K562 (cell line): ENCODE measurements around the gene ADAM22. TPM values are rescaled to one million over a fixed set of nuclear protein-coding genes. Genes with fewer than 3 reads are reported as not detected.

Source experiments
- ATAC-seq: fragments of 200-7000 bp; cut with Tn5 transposase; 3 replicates; pipeline ENCODE4 v1.9.1; 2020; ENCODE audit warnings: moderate library complexity
- BruUV-seq: library from RNA; stranded (reverse); fragments of 400-500 nt; replicated peaks from 2 replicates; lab custom pipeline; 2021; lab: Mats Ljungman, UMichigan
- CTCF ChIA-PET: fragments of 300-600 bp; formaldehyde crosslinking; extraction: SDS; loops from one replicate; lab custom pipeline; 2021; ENCODE audit warnings: low intra/inter-chr PET ratio; lab: Yijun Ruan, JAX
- POLR2A ChIA-PET: fragments of 300-600, 350-650 bp; sonication (Branson Sonifier 250); formaldehyde crosslinking; extraction: SDS; loops from one replicate; lab custom pipeline; 2021; ENCODE audit warnings: antibody characterized with exemption, inconsistent platforms; lab: Yijun Ruan, JAX
- DNase-seq, 4 experiments: peaks; one replicate each; pipeline versions ENCODE4 v3.0.0 to v3.0.0-alpha.2; 2011 to 2018; ENCODE audit warnings: low spot score in 3 of 4, mixed read lengths in 3 of 4; ENCODE audit errors: extremely low read depth in 1 of 4
- FAIRE-seq: peaks from 2 replicates; lab custom pipeline; 2011; peaks lifted over from hg19 to GRCh38; lab: Jason Lieb, UNC
- H2AFZ ChIP-seq: 2 replicates; pipeline ENCODE4 v1.6.0; 2011; ENCODE audit warnings: low read depth, low read length, control low read depth, inconsistent platforms
- H3K27ac ChIP-seq: fragments of 200-600 bp; 3 replicates; pipeline ENCODE4 v1.8.0; 2011; ENCODE audit warnings: low read depth, mild to moderate bottlenecking, control low read depth, inconsistent platforms, low read length, moderate library complexity, mixed read lengths; ENCODE audit errors: extremely low read depth
- H3K27me3 ChIP-seq, 2 experiments: fragments of 300-600 bp in 1 of 2; 2 replicates in 1 of 2; 3 replicates in 1 of 2; pipeline versions ENCODE4 v1.6.0 to v1.8.0; 2011; ENCODE audit warnings: inconsistent platforms in 2 of 2, low read length in 2 of 2, mild to moderate bottlenecking in 1 of 2, mixed read lengths in 1 of 2, moderate library complexity in 1 of 2; ENCODE audit not compliant: control insufficient read depth in 2 of 2, insufficient read depth in 2 of 2
- H3K36me3 ChIP-seq: fragments of 300-600 bp; 3 replicates; pipeline ENCODE4 v1.8.0; 2011; ENCODE audit warnings: mild to moderate bottlenecking, low read length, inconsistent platforms; ENCODE audit not compliant: control insufficient read depth, insufficient read depth
- H3K4me1 ChIP-seq, 2 experiments: fragments of 200-600 bp in 1 of 2; replicated peaks in 1 of 2; 2 replicates in 1 of 2; 3 replicates in 1 of 2; pipeline versions ENCODE4 v1.5.1 to v1.8.0; 2011; ENCODE audit warnings: inconsistent platforms in 2 of 2, low read length in 2 of 2, mild to moderate bottlenecking in 1 of 2, mixed read lengths in 1 of 2, moderate library complexity in 1 of 2; ENCODE audit not compliant: control insufficient read depth in 2 of 2, insufficient read depth in 2 of 2
- H3K4me2 ChIP-seq: 2 replicates; pipeline ENCODE4 v1.6.1; 2011; ENCODE audit warnings: low read length, control low read depth, inconsistent platforms, mixed read lengths; ENCODE audit not compliant: insufficient read depth
- H3K4me3 ChIP-seq: fragments of 200-600 bp; sonication (generic), shearing (Covaris generic); 2 replicates; pipeline ENCODE4 v1.5.1; 2016; ENCODE audit warnings: control low read depth, inconsistent platforms
- H3K79me2 ChIP-seq: fragments of 200-600 bp; 3 replicates; pipeline ENCODE4 v1.8.0; 2011; ENCODE audit warnings: low read length, inconsistent platforms; ENCODE audit not compliant: control insufficient read depth, insufficient read depth
- H3K9ac ChIP-seq, 2 experiments: 2 replicates each; pipeline versions ENCODE4 v1.6.0 to v1.6.1; 2011; ENCODE audit warnings: low read depth in 2 of 2, low read length in 2 of 2, control low read depth in 1 of 2, inconsistent platforms in 1 of 2, mild to moderate bottlenecking in 1 of 2, mixed read lengths in 1 of 2; ENCODE audit not compliant: insufficient read depth in 1 of 2
- H3K9me1 ChIP-seq: one replicate; pipeline ENCODE4 v1.6.0; 2011; ENCODE audit warnings: inconsistent platforms, mild to moderate bottlenecking, low read length, moderate library complexity; ENCODE audit not compliant: control insufficient read depth, insufficient read depth
- H3K9me3 ChIP-seq: replicated peaks from 2 replicates; pipeline ENCODE4 v1.5.1; 2011; ENCODE audit warnings: low read depth, low read length, inconsistent platforms; ENCODE audit not compliant: control insufficient read depth, insufficient read depth
- H4K20me1 ChIP-seq: replicated peaks from 2 replicates; pipeline ENCODE4 v1.6.1; 2011; ENCODE audit warnings: low read length, inconsistent platforms, mixed read lengths; ENCODE audit not compliant: control insufficient read depth, insufficient read depth
- CAMTA2 ChIP-seq: fragments of 250-450 bp; sonication (Bioruptor Pico); conservative IDR thresholded peaks from 2 replicates; pipeline ENCODE4 v1.5.1; 2022
- MCM3 ChIP-seq: fragments of 450-650 bp; IDR thresholded peaks from 2 replicates; pipeline ENCODE4 v1.6.1; 2016
- ZNF311 ChIP-seq: fragments of 250-450 bp; sonication (Bioruptor Pico); IDR thresholded peaks from 2 replicates; pipeline ENCODE4 v1.4.0; 2020; ENCODE audit warnings: mild to moderate bottlenecking, moderate library complexity
- ZNF830 ChIP-seq: fragments of 250-450 bp; sonication (Bioruptor Pico); IDR thresholded peaks from 2 replicates; pipeline ENCODE4 v1.5.0; 2021; ENCODE audit warnings: mild to moderate bottlenecking
- WGBS: fragments of 100-300 bp; shearing (Covaris generic); methylation state at CpG from one replicate; pipeline ENCODE4 v1.1.6; 2016; ENCODE audit warnings: low coverage, mixed read lengths; ENCODE audit not compliant: insufficient coverage; ENCODE audit errors: missing lambda C conversion rate; 5-methylcytosine and 5-hydroxymethylcytosine counted together
- in situ Hi-C: fragments of 300-500 bp; cut with MboI; formaldehyde crosslinking; loops from 4 replicates; pipeline ENCODE4 v1.15.0; 2018; ENCODE audit warnings: inconsistent platforms, mixed read lengths
- intact Hi-C: fragments of 100-400 bp; cut with micrococcal nuclease; formaldehyde crosslinking; loops from 2 replicates; pipeline ENCODE4 v1.14.2; 2022
- polyA plus RNA-seq, 8 experiments: library from polyadenylated mRNA; depleted of rRNA in 4 of 8; stranded (reverse) in 5 of 8; unstranded in 3 of 8; fragments of >200 nt; fragmentation: Nextera tagmentation in 2 of 8; fragmentation: Illumina TruSeq in 1 of 8; extraction: Ambion mirVana in 2 of 8; extraction: Trizol in 1 of 8; gene quantifications; 2 replicates each; pipeline versions ENCODE4 v1.2.1 to v1.2.3, GENCODE V29; 2011 to 2014; ENCODE audit warnings: inconsistent platforms in 1 of 8, missing spikeins in 1 of 8
- total RNA-seq, 7 experiments: library from RNA; depleted of rRNA in 6 of 7; stranded (reverse); fragments of >200 nt in 6 of 7; fragmentation: Illumina TruSeq in 2 of 7; extraction: Trizol in 2 of 7; gene quantifications; 2 replicates each; pipeline versions ENCODE4 v1.2.1 to v1.2.3, GENCODE V29; 2011 to 2021; ENCODE audit warnings: low replicate concordance in 1 of 7
- TF ChIP-seq, protein P1 (sequence below), 2 experiments: IDR thresholded peaks; 2 replicates each; pipeline ENCODE4 v1.6.1; 2012; ENCODE audit warnings: improper control_type of control experiment in 2 of 2, low read depth in 2 of 2, low read length in 2 of 2, borderline replicate concordance in 1 of 2

Gene ADAM22
- total and polyA plus RNA-seq, 9 of the 15 experiments (the other 6 are each of a cell fraction or from before 2014, with no cell fraction given): 0.01 to 0.58 (median 0.18) TPM

DNA sequence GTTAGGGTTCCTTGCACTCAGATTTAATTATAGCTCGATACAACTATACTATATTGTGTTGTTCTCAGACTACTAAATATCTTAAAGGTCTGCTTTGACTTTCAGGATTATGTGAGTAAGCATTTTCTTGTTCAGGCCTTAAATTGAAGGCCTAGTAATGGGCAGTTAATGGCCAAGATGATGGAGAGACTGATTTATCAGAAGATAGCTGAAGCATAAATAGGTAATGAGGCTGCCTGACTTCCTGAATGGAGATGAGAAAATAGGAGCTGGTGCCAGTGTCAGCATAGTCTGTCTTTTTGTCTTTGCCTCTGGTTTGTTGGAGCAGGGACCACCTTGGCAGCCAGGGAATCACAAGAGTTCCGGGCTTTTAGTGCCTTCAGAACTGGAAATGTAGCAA lies 32.2 kb downstream of the ADAM22 start:
- no peaks in the 10 kb centered on the region for H3K36me3 ChIP-seq
- ChIA-PET POLR2A (interaction anchor here (0.6 kb wide), 1 partner anchor 453 kb away, joined by 3 read pairs; no protein-coding TSS in a partner anchor), CTCF (no interaction called here)
- 2% methylated on average over 2 of the region's 2 CpGs for WGBS
- no peak for FAIRE-seq
- H3K9ac ChIP-seq: no peak overlapping the region
- H2AFZ ChIP-seq: no peak overlapping the region
- no peak overlapping the region for H3K27ac ChIP-seq
- no peak for DNase-seq
- intact Hi-C loops (no loop called here), in situ Hi-C loops (no loop called here)
- H3K4me2 ChIP-seq: no peak overlapping the region
- no peaks in the 10 kb centered on the region for H3K9me3 ChIP-seq
- BruUV-seq: no TSS peak
- no peak overlapping the region for H3K4me3 ChIP-seq
- ATAC-seq: no peak
- H3K79me2 ChIP-seq: no peaks in the 10 kb centered on the region
- H3K9me1 ChIP-seq: no peaks in the 10 kb centered on the region
- TF ChIP-seq MCM3: no peak
- TF ChIP-seq, protein P1, sequence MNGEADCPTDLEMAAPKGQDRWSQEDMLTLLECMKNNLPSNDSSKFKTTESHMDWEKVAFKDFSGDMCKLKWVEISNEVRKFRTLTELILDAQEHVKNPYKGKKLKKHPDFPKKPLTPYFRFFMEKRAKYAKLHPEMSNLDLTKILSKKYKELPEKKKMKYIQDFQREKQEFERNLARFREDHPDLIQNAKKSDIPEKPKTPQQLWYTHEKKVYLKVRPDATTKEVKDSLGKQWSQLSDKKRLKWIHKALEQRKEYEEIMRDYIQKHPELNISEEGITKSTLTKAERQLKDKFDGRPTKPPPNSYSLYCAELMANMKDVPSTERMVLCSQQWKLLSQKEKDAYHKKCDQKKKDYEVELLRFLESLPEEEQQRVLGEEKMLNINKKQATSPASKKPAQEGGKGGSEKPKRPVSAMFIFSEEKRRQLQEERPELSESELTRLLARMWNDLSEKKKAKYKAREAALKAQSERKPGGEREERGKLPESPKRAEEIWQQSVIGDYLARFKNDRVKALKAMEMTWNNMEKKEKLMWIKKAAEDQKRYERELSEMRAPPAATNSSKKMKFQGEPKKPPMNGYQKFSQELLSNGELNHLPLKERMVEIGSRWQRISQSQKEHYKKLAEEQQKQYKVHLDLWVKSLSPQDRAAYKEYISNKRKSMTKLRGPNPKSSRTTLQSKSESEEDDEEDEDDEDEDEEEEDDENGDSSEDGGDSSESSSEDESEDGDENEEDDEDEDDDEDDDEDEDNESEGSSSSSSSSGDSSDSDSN (IDR thresholded peaks at IDR 0.05; ENCODE audit: borderline replicate concordance in 1 of 2, low read depth in 2 of 2, low read length in 2 of 2): no peak
- no peak for TF ChIP-seq CAMTA2 (CRISPR knock-in tag)
- TF ChIP-seq ZNF830 (CRISPR knock-in tag): no peak
- no peak for TF ChIP-seq ZNF311 (CRISPR knock-in tag)
- no peaks in the 10 kb centered on the region for H3K4me1 ChIP-seq
- no peaks in the 10 kb centered on the region for H3K27me3 ChIP-seq
- no peaks in the 10 kb centered on the region for H4K20me1 ChIP-seq
